Skin of body (tissue), 2 donors: Measurements from ENCODE around the gene UQCR10. TPM values are rescaled to one million over a fixed set of nuclear protein-coding genes. Genes with fewer than 3 reads are reported as not detected.
"Not testable (repeated sequence)": the region's sequence is repeated elsewhere in the genome, so short reads cannot be mapped to it uniquely, and the experiment has no call there.

Experiments
- DNase-seq: peaks from one replicate; lab custom pipeline; 2025; lab: John Stamatoyannopoulos, UW
- total RNA-seq: library from RNA; depleted of rRNA; stranded (reverse); fragments of >200 nt; gene quantifications from one replicate; pipeline ENCODE4 v1.2.3, GENCODE V29; 2014

UQCR10 gene
- total RNA-seq, 1 donor from 2014 or later, result 52.8 TPM

- no peak for DNase-seq
Measured at GRCh38 chr22:29737251-29738117, 29.7 kb upstream of the UQCR10 start.

DNA sequence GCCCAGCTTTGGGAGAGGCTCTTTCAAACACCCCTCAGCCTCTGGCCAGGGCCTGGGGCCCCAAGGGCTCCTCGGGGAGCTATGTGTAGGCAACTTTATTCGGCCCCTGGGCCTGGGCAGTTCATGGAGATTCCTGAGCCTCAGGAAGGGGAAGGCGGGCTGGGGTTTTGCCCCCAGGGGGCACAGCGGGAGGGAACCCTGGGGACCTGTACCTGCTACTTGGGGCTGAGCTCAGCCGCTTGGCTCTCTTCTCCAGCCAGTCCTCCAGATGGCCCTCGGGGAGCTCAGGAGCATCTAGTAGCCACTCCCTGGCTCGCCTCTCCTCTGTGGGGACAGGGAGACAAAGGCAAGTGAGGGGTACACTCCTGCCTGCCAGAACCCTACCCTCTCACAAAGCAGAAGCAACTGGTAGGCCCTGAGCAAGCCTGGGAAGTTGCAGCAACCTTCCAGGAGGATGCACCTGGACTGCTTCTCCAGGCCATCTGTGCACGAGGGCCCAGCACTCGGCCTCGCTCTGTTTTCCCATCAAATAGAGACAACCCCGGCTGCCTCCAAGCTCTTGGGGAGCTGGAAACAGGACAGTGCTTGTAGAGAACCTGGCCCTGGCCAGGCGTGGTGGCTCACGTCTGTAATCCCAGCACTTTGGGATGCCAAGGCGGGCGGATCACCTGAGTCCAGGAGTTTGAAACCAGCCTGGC is 28.9 kb upstream of the UQCR10 start:
- no peak for DNase-seq

DNA sequence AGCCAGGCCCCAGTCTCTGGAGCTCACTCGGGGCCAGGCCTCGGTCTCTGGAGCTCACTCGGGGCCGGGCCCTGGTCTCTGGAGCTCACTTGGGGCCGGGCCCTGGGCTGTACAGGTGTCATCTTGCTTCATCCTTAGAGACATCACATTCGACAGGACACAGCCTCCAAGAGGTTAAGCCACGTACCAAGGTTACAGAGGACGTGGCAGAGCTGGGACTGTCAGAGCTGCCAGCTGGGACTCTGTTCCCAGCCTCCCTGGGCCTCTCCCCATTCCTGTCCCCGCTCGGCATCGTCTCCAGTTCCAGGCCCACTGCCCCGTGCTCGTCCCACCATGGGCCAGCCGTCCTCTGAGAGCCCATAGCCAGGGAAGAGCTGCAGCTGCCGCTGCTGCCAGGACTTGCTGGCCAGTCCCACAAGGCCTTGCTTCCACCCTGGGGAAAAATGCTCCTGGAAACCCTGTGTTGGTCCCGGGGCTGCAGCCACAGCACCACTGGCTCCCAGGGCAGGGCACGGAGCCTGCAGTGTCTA is 27.8 kb upstream of the UQCR10 start:
- no peak for DNase-seq

DNA sequence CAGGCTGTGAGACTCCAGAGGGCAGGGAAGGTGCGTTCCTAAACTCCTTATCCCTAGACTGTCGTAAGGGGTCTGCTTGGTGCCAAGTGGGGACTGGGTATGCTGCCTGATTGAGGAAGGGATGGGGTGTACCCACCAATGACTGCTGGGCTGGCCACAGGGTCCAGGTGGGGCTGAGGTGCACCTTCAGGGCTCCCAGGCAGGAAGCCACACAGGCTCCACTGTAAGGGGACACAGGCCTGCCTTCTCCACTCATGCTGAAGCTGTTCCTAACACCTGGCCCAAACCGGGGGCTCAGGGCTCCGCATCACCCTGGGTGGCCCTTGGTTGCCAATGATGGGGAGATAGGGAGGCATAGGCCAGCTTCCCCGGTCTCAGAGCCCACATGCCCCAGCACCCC is 27.0 kb upstream of the UQCR10 start:
- DNase-seq, result no peak

- DNase-seq, result no peak
Measured at GRCh38 chr22:29741926-29742325, 25.2 kb upstream of the UQCR10 start.

DNA sequence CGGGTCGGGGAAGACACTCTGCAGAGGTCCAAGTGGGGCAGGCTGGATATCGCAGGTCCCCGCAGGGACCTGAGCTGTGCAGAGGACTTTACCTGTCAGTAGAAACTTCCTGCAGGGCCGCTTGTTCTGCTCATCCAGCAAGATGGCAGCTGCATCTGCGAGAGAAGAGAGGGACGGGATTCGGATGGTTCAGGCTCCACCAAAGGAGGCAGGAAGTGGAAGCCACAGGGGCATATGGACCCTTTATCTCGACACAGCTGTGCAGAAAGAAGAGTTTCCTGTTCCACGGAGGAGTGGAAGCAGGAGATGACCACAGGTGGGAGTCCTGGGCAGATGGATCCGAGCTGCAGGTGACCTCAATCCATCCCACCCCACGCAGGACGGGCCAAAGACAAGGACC is 24.8 kb upstream of the UQCR10 start:
- no peak for DNase-seq

DNA sequence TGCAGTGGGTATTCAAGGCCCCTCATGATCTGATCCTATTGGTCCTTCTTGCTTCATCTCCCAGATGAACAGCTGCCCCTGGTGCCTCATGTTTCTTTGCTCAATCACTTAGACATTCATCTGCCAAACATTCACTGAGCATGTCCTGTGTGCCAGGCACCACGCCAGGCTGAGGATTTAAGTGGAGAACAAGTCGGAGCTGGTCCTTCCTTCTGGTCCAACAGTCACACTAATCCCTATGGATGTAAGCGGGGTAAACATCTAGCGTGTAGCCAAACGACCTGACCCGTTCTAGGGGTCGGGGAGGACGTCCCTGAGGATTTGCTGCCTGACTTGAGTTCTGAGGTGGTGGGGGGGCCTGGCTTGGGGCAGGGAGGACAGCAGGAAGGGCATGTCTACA is 22.3 kb upstream of the UQCR10 start:
- DNase-seq, result peak; percentile 18

- no peak for DNase-seq
Measured at GRCh38 chr22:29747832-29748231, 19.3 kb upstream of the UQCR10 start.

- no peak for DNase-seq
Measured at GRCh38 chr22:29748248-29748893, 18.8 kb upstream of the UQCR10 start.

- DNase-seq, result no peak
Measured at GRCh38 chr22:29750029-29750428, 17.1 kb upstream of the UQCR10 start.

DNA sequence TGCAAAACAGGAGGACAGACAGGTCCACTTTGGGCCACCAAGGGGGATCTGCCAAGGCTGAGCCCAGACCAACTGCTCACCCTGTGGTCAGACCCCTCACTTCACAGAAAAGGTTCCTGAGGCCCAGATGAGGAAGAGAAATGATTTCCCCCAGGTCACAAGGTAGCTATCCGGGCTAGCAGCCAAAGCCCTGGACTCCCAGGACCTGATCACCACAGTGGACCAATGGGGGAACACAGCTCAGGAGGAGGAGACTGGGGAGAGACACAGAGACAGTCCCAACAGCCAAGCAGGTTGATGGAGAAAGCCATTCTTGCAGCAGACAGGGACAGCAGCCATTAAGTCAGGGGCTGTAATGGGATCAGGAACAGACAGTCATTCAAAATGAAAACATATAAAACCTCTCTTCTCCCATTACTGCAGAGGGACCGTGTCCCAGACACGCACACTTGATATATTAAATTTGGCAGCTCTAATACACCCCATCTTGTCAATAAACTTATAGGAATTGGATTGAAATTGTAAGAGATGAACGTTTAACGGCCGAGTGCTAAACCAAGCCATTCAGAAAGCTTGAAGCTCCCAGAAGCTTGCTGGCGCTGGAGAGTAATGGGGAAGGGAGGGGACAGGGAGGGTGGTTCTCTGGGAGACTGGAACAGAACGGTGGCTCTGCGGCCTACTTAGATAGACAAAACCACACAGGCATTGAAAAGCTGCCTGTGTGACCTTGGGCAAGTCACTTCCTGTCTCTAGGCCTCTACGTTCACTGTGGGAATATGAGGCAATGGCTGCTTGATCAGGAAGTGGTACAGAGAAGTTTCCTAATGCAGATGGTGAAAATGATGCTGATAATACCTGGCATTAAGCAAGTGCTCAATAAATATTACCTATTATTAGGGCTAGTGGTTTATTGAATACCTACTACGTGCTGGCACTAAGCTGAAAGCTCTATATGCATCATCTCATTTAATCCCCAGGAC is 16.3 kb upstream of the UQCR10 start:
- DNase-seq, result no peak

GRCh38 chr22:29751669-29752068 is 15.5 kb upstream of the UQCR10 start:
- DNase-seq, result no peak

DNA sequence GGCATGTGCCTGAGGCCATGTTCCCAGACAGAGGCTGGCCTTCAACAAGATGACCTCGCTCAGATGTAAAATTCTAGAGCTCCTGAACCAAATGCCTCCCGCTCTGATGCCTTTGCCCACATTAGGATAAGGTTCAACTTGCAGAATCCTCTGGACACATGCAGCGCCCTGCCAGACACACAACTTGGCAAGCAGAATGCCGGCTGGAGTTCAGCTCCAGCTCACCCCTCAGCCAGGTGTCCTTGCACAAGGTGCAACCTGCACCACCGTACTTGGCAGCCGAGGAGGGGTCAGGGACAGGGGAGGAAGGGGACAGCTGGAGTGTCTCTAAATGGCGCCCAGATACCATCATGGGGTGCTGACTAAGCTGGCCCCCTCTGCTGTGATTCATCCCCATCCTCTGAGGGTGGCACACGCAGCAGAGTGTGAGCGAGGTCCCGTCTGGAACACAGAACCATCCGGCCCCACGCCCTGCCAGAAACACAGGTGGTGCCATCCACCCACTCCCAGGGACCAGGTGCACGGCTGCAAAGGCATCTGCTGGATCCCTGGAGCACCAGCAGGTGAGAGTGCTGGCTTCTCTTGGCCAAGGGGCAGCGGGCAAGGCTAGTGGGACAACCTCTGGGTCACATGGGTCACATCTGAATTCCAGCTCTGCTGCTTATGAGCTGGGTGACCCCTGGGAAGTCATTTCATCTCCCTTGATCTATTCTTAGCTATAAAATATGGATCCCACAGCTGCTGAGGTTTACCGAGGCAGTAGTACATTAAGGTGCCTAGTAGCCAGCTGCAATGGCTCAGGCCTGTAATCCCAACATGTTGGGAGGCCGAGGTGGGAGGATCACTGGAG is 13.1 kb upstream of the UQCR10 start:
- no peak for DNase-seq

- not testable (repeated sequence) for DNase-seq
Measured at GRCh38 chr22:29754658-29755395, 12.3 kb upstream of the UQCR10 start.

DNA sequence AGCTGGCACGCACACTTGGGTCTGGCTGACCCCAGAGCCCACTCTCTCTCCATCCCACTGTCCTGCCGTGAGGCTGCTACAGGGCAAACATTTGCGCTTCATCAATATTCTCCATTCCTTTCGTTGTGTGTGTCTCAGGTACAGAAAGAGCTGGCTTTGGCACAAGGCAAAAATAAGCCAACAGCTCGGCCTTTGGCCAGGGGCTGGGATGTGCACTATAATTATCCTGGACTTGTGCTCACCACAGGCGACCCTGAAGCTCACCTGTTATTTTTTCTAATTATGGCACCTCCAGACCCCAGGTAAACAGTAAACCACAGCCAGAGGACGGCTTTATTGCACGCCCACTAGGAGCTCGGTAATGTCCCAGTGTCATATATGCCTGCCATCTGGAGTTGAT is 11.3 kb upstream of the UQCR10 start:
- no peak for DNase-seq

DNA sequence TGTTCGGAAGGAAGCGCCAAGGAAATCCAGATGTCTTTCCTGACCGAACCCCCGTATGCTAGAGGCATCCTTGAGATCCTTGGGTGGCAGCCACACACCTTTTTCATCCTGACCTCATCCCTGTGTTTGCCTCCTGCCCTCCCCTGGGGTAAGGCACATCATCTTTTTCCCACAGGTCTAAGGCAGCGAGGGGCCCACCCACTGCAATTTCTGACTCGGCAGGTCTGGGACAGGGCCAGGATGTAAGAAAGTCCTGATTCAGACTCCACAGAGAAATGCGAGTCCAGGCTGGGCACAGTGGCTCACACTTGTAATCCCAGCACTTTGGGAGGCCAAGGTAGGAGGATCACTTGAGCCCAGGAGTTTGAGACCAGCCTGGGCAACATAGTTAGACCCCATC is 10.8 kb upstream of the UQCR10 start:
- DNase-seq, result no peak

DNA sequence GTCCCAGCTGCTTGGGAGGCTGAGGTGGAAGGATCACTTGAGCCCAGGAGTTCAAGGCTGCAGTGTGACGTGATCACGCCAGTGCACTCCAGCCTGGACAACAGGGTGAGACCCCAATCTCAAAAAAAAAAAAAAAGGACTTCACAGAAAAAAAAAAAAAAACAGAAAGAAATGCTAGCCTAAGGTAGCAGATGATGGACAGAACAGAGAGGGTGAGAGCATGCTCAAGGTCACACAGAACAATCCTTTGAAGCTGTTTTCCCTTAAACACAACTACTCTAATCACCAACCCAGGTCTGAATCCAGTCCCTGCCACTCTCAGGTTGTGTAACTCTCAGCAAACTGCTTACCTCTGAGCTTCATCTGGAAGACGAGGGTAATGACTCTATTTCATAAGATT is 10.1 kb upstream of the UQCR10 start:
- no peak for DNase-seq

GRCh38 chr22:29758068-29758622 is 9.0 kb upstream of the UQCR10 start:
- no peak for DNase-seq

GRCh38 chr22:29758959-29759358 is 8.2 kb upstream of the UQCR10 start:
- no peak for DNase-seq
